Mucosa of descending colon (tissue), 3 donors: ENCODE measurements around the gene DUSP6. TPM values are rescaled to one million over a fixed set of nuclear protein-coding genes. Genes with fewer than 3 reads are reported as not detected.

Experiments used
- ATAC-seq: fragments of 200-7000 bp; cut with Tn5 transposase; one replicate; pipeline ENCODE4 v1.9.1; 2020; ENCODE audit warnings: mild to moderate bottlenecking, moderate library complexity
- DNase-seq, 3 donors: peaks; one replicate each; pipeline ENCODE4 v3.0.0-alpha.2; 2020
- H3K36me3 ChIP-seq: fragments of 200-600 bp; one replicate; pipeline ENCODE4 v1.8.0; 2021; ENCODE audit warnings: low read depth, mild to moderate bottlenecking
- H3K4me1 ChIP-seq: fragments of 200-600 bp; one replicate; pipeline ENCODE4 v1.8.0; 2021; ENCODE audit warnings: low read depth, mild to moderate bottlenecking
- H3K4me3 ChIP-seq: fragments of 200-600 bp; one replicate; pipeline ENCODE4 v1.8.0; 2021; ENCODE audit warnings: mild to moderate bottlenecking
- H3K9me3 ChIP-seq: fragments of 200-600 bp; one replicate; pipeline ENCODE4 v1.8.0; 2021; ENCODE audit warnings: mild to moderate bottlenecking
- intact Hi-C, 2 donors: fragments of 100-400 bp; cut with DNase I in 1 of 2; cut with micrococcal nuclease in 1 of 2; formaldehyde crosslinking; loops; one replicate each; pipeline versions ENCODE4 v1.11.0 to v1.11.1; 2022; cut with DNase I, micrococcal nuclease
- long read RNA-seq, 2 donors: library from polyadenylated mRNA; unstranded; transcript quantifications; one replicate each; pipeline ENCODE4 v2.0.0, GENCODE V29; 2019 to 2021
- total RNA-seq, 3 donors: library from RNA; stranded (reverse); fragmentation: NEBNext Ultra II Directional in 2 of 3; extraction: Animal tissue kit (Norgen Biotek cat#: 25700) in 2 of 3; gene quantifications; one replicate each; pipeline versions ENCODE4 v1.2.1 to v1.2.4, GENCODE V29; 2021 to 2023
- TF ChIP-seq, protein P1 (sequence below): fragments of 200-600 bp; IDR thresholded peaks from one replicate; pipeline ENCODE4 v1.8.0; 2022; ENCODE audit warnings: antibody characterized with exemption, mild to moderate bottlenecking
- donor health status: DM: no; HTN: no; CAD: no; lungs with moderate emphysema.
- donor health status: DM: no; HTN: no; CAD: no.
- donor health status: DM: no; HTN: yes; CAD: no.

The DUSP6 gene, protein sequence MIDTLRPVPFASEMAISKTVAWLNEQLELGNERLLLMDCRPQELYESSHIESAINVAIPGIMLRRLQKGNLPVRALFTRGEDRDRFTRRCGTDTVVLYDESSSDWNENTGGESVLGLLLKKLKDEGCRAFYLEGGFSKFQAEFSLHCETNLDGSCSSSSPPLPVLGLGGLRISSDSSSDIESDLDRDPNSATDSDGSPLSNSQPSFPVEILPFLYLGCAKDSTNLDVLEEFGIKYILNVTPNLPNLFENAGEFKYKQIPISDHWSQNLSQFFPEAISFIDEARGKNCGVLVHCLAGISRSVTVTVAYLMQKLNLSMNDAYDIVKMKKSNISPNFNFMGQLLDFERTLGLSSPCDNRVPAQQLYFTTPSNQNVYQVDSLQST
- total RNA-seq, result 10 to 100 TPM; 56.6 to 82.1 (median 65.0) TPM
- long read RNA-seq, donor 1, full-length matches to known transcripts, result 54 of 60 reads
- long read RNA-seq, donor 1, partial matches to known transcripts, result 3 of 60 reads
- long read RNA-seq, donor 1, other reads (novel, unspliced or antisense), result 3 of 60 reads
- long read RNA-seq, donor 2, full-length matches to known transcripts, result 19 of 22 reads
- long read RNA-seq, donor 2, partial matches to known transcripts, result 0 of 22 reads
- long read RNA-seq, donor 2, other reads (novel, unspliced or antisense), result 3 of 22 reads

DNA sequence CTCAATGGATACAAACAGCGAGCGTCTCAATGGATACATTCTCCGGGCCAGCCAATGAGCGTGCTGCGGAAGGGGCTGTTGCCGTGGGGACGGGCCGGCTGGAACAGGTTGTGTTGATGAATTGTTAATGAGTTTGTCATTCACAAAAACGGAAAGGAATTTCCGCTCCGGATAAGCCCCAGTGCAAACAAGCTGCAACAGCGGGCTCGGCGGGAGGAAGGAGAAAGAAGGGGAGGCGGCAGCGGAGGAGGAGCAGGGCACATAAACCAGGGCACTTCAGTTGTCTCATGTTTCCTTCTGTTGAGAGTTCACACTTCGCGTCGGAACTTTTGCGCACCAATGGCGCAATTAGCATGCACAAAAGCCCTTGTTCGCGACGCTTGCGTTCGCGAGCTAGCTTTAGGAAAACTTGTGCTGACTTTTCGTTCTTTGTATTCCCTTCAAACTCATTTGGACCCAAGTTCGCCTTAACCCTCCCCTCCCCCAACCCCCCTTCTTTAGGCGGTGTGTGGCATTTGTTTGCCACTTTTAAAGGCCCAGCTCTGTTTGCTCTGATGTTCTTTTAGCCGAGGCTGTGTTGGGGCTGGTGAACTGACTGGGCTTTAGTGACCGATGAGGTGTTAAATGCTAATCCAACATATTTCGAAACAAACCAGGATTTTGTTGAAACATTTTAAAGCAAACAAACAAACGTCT is at the start of gene DUSP6:
TSS of gene DUSP6 (minus strand) at position 10 of the 696 bp plus-strand sequence. CDS start 462 bp downstream, outside the sequence.
- peak; percentile 95 to 98 (median 96) for DNase-seq
- H3K4me1 ChIP-seq, result peaks cover 36% of the 10 kb centered on the region
- H3K36me3 ChIP-seq, result no peaks in the 10 kb centered on the region
- H3K9me3 ChIP-seq, result no peaks in the 10 kb centered on the region
- peak; percentile 70 for ATAC-seq
- peak within 1 kb of the TSS; percentile 84 for H3K4me3 ChIP-seq
- intact Hi-C loops, result loop anchor here in 1 of 2 donors (5.0 kb wide), 1 partner anchor 110 kb away; no protein-coding TSS in a partner anchor
- TF ChIP-seq, protein P1, sequence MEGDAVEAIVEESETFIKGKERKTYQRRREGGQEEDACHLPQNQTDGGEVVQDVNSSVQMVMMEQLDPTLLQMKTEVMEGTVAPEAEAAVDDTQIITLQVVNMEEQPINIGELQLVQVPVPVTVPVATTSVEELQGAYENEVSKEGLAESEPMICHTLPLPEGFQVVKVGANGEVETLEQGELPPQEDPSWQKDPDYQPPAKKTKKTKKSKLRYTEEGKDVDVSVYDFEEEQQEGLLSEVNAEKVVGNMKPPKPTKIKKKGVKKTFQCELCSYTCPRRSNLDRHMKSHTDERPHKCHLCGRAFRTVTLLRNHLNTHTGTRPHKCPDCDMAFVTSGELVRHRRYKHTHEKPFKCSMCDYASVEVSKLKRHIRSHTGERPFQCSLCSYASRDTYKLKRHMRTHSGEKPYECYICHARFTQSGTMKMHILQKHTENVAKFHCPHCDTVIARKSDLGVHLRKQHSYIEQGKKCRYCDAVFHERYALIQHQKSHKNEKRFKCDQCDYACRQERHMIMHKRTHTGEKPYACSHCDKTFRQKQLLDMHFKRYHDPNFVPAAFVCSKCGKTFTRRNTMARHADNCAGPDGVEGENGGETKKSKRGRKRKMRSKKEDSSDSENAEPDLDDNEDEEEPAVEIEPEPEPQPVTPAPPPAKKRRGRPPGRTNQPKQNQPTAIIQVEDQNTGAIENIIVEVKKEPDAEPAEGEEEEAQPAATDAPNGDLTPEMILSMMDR, result no peak

DNA sequence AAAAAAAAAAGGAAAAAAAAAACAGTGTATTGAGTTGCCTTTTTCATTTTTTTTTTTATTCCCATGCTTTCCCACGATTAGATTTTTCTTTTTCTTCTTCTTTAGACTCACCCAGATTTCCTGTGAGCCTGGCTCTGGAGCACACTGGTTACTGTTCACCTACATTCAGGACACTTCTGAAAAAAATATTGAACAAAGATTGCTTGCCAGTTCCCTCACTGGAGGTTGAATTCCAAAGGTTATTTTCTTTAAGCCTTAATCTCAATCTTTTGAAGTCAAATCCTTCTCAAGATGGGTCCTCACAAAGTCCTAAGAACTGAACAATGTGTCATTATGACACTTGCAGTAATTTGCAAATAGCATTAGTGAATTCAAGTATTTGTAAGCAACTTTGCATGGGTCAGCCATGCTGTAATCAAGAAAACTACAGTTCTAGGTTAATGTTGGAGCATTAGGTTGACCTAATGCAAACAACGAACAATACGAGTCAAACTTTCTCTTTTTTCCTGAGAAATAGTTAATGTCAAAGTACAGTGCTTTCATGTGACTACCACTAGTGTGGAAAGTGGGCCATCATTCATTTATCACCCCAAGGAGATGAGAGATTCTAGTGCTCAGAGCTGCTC is 49.2 kb upstream of the DUSP6 start:
- intact Hi-C loops, result no loop called here
- ATAC-seq (no peak), DNase-seq (no peak)
- Histone ChIP-seq H3K9me3 (no peaks in the 10 kb centered on the region), H3K4me3 (no peak overlapping the region), H3K4me1 (no peaks in the 10 kb centered on the region), H3K36me3 (no peaks in the 10 kb centered on the region)
- TF ChIP-seq, protein P1, result no peak

DNA sequence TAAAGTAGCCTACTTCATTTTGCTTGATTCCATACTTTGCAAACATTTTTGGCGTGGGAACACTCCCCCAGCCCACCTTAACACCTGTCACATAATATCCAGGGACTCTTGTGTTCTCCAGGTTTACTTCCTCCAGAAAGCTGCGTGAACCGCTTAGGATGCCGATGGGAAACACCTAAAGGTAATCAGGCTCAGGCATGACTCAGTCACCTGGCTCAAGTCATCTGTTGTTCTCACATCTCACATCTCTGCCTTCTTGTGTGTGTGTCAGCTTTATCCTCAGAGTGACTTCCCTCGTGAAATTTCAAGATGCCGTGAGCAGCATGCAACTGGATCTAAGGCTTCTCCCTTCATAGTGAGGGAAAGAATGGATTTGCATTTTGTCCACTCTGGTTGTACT is 48.1 kb upstream of the DUSP6 start:
- Histone ChIP-seq H3K9me3 (no peaks in the 10 kb centered on the region), H3K4me3 (no peak overlapping the region), H3K36me3 (no peaks in the 10 kb centered on the region), H3K4me1 (no peaks in the 10 kb centered on the region)
- intact Hi-C loops, result no loop called here
- TF ChIP-seq, protein P1, result no peak
- peak; percentile 56 for ATAC-seq
- DNase-seq, result no peak

DNA sequence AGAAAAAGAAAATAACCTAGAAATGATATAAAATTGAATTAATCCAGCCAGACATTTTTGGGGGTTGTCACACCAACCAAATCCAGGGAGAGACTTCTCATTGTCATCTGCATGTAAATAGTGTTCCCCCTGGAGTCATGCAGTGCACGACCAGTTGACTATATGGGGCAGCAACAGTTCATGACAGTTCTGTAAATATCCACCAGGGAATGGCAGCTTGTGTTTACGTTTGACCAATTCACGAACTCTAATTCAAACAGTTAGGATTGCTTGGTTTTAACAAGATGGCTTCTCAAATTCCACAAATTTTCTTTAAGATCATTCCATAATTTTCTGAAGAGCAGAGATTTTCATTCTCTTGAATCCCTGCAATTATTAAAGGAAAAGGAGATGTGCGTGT is 43.4 kb upstream of the DUSP6 start:
- no peaks in the 10 kb centered on the region for H3K9me3 ChIP-seq
- ATAC-seq (no peak), DNase-seq (no peak)
- H3K36me3 ChIP-seq, result no peaks in the 10 kb centered on the region
- H3K4me1 ChIP-seq, result peaks cover 3% of the 10 kb centered on the region
- intact Hi-C loops, result no loop called here
- no peak overlapping the region for H3K4me3 ChIP-seq
- TF ChIP-seq, protein P1, result no peak

DNA sequence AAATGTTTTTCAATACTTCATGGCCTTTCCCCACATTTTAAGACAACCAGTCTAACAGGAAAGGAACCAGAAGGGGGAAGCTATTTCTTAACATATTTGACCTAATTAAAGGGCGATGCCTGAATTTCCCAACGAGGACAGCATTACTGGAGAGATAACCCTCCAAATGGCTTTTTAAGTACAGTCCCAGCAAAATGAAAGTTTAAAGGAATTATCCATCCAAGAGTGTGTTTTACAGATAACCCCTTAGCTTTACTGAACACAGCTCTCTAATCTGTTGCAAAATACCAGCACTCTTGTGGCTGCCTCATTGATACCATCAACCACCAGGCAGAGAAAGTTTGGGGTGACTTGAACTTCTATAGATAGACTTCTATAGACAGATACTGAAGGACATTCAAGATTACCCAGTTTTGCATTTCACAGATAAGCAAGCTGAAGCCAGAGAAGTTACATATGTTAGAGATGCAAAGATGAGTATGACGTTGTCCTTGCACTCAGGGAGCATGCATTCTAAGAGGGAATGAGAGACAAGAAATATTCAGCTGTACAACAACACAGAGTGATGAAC is 41.3 kb upstream of the DUSP6 start:
- no peak for ATAC-seq
- intact Hi-C loops, result no loop called here
- DNase-seq, result no peak
- Histone ChIP-seq H3K4me1 (peaks cover 12% of the 10 kb centered on the region), H3K9me3 (no peaks in the 10 kb centered on the region), H3K36me3 (no peaks in the 10 kb centered on the region), H3K4me3 (no peak overlapping the region)
- TF ChIP-seq, protein P1, result no peak
